Neural progenitor cell (in vitro differentiated cells): ENCODE data around the gene UGT1A8. TPM values are rescaled to one million over a fixed set of nuclear protein-coding genes. Genes with fewer than 3 reads are reported as not detected.
"Not testable (repeated sequence)": the region's sequence is repeated elsewhere in the genome, so short reads cannot be mapped to it uniquely, and the experiment has no call there.

Experiments used
- DNase-seq: peaks from one replicate; pipeline ENCODE4 v3.0.0-alpha.2; 2016; ENCODE audit warnings: low spot score
- H2AFZ ChIP-seq: fragments of 200-600 bp; sonication (generic); replicated peaks from 2 replicates; pipeline ENCODE4 v1.6.1; 2016; ENCODE audit warnings: antibody characterized with exemption
- H3F3A ChIP-seq: fragments of 200-600 bp; sonication (generic); 2 replicates; pipeline ENCODE4 v1.6.1; 2016; ENCODE audit warnings: antibody characterized with exemption, low read depth
- H3K27ac ChIP-seq: fragments of 200-600 bp; sonication (generic); 2 replicates; pipeline ENCODE4 v1.5.1; 2016; ENCODE audit warnings: mild to moderate bottlenecking
- H3K27me3 ChIP-seq: fragments of 200-600 bp; sonication (generic); 2 replicates; pipeline ENCODE4 v1.6.1; 2016; ENCODE audit warnings: mild to moderate bottlenecking, moderate library complexity
- H3K36me3 ChIP-seq: fragments of 200-600 bp; sonication (generic); 2 replicates; pipeline ENCODE4 v1.5.1; 2016
- H3K4me1 ChIP-seq: fragments of 200-600 bp; sonication (generic); 2 replicates; pipeline ENCODE4 v1.6.1; 2016; ENCODE audit warnings: mixed run types
- H3K4me2 ChIP-seq: fragments of 200-600 bp; sonication (generic); 2 replicates; pipeline ENCODE4 v1.6.1; 2016
- H3K4me3 ChIP-seq: fragments of 200-600 bp; sonication (generic); 2 replicates; pipeline ENCODE4 v1.5.1; 2016
- H3K79me2 ChIP-seq: fragments of 200-600 bp; sonication (generic); 2 replicates; pipeline ENCODE4 v1.6.1; 2016; ENCODE audit warnings: low read depth
- H3K9ac ChIP-seq: fragments of 200-600 bp; sonication (generic); 2 replicates; pipeline ENCODE4 v1.6.1; 2016
- H3K9me3 ChIP-seq: fragments of 200-600 bp; sonication (generic); 2 replicates; pipeline ENCODE4 v1.5.1; 2016; ENCODE audit warnings: low read depth
- H4K20me1 ChIP-seq: fragments of 200-600 bp; sonication (generic); 2 replicates; pipeline ENCODE4 v1.6.1; 2016; ENCODE audit warnings: low read depth
- H3K27ac Mint-ChIP-seq: 3 replicates; pipeline ENCODE4 v1.8.0; 2021; ENCODE audit warnings: mixed read lengths
- H3K27me3 Mint-ChIP-seq: 2 replicates; pipeline ENCODE4 v1.8.0; 2022; ENCODE audit warnings: low read depth, mild to moderate bottlenecking, inconsistent platforms, moderate library complexity, mixed read lengths; ENCODE audit not compliant: insufficient read depth
- H3K36me3 Mint-ChIP-seq: 3 replicates; pipeline ENCODE4 v1.8.0; 2021; ENCODE audit warnings: mixed read lengths
- H3K4me1 Mint-ChIP-seq: 3 replicates; pipeline ENCODE4 v1.8.0; 2021; ENCODE audit warnings: mixed read lengths
- H3K4me3 Mint-ChIP-seq: 3 replicates; pipeline ENCODE4 v1.8.0; 2021; ENCODE audit warnings: mild to moderate bottlenecking, moderate library complexity, mixed read lengths
- H3K9me3 Mint-ChIP-seq: 3 replicates; pipeline ENCODE4 v1.8.0; 2020; ENCODE audit warnings: mixed read lengths
- CTCF ChIP-seq: fragments of 200-600 bp; sonication (generic); IDR thresholded peaks from 2 replicates; pipeline ENCODE4 v1.5.1; 2017; ENCODE audit warnings: antibody characterized with exemption, mild to moderate bottlenecking
- EZH2 ChIP-seq: fragments of 200-600 bp; sonication (generic); IDR thresholded peaks from 2 replicates; pipeline ENCODE4 v1.6.1; 2017; ENCODE audit warnings: antibody characterized with exemption, mild to moderate bottlenecking, moderate library complexity
- EZH2phosphoT487 ChIP-seq: fragments of 200-600 bp; sonication (generic); IDR thresholded peaks from 2 replicates; pipeline ENCODE4 v1.6.1; 2017; ENCODE audit warnings: antibody characterized with exemption
- total RNA-seq: library from RNA; depleted of rRNA; stranded (reverse); fragments of >200 nt; gene quantifications from 2 replicates; pipeline ENCODE4 v1.2.3, GENCODE V29; 2015; ENCODE audit warnings: low replicate concordance

Gene UGT1A8
- total RNA-seq, 1 donor from 2014 or later: not detected

GRCh38 chr2:233700028-233700635 is 82.7 kb downstream of the UGT1A8 start:
- H3K27ac ChIP-seq: peak overlapping the region; percentile 45
- DNase-seq: peak; percentile 85
- Mint-ChIP-seq H3K4me1 (peaks cover 17% of the 10 kb centered on the region), H3K4me3 (no peak overlapping the region), H3K9me3 (peaks cover 8% of the 10 kb centered on the region), H3K36me3 (no peaks in the 10 kb centered on the region), H3K27me3 (peaks cover 3% of the 10 kb centered on the region), H3K27ac (peak overlapping the region; percentile 24)
- H3K79me2 ChIP-seq: no peaks in the 10 kb centered on the region
- no peaks in the 10 kb centered on the region for H3K9me3 ChIP-seq
- H3K27me3 ChIP-seq: no peaks in the 10 kb centered on the region
- H2AFZ ChIP-seq: no peak overlapping the region
- H3K4me3 ChIP-seq: no peak overlapping the region
- no peak overlapping the region for H3K9ac ChIP-seq
- H3K4me2 ChIP-seq: peak overlapping the region; percentile 58
- no peak for TF ChIP-seq EZH2phosphoT487
- no peak for TF ChIP-seq CTCF
- no peak for TF ChIP-seq EZH2
- H3K4me1 ChIP-seq: peaks cover 18% of the 10 kb centered on the region
- peaks cover 15% of the 10 kb centered on the region for H3F3A ChIP-seq
- no peaks in the 10 kb centered on the region for H3K36me3 ChIP-seq
- H4K20me1 ChIP-seq: no peaks in the 10 kb centered on the region

- H3K79me2 ChIP-seq, H3K9me3 ChIP-seq, H3K4me2 ChIP-seq, H3K4me3 ChIP-seq, H3K36me3 Mint-ChIP-seq, H3K27ac ChIP-seq, H3K36me3 ChIP-seq, H3K9ac ChIP-seq, H3K4me3 Mint-ChIP-seq, H3K27me3 Mint-ChIP-seq, H3K27me3 ChIP-seq, H3K9me3 Mint-ChIP-seq, H3K27ac Mint-ChIP-seq, H4K20me1 ChIP-seq, H2AFZ ChIP-seq, DNase-seq: not testable (repeated sequence)
- peaks cover 15% of the 10 kb centered on the region for H3F3A ChIP-seq
- H3K4me1 Mint-ChIP-seq: peaks cover 17% of the 10 kb centered on the region
- H3K4me1 ChIP-seq: peaks cover 18% of the 10 kb centered on the region
Measured at GRCh38 chr2:233700842-233701241, 83.4 kb downstream of the UGT1A8 start.

- H3K9me3 ChIP-seq: no peaks in the 10 kb centered on the region
- no peak overlapping the region for H2AFZ ChIP-seq
- H3K4me3 ChIP-seq: no peak overlapping the region
- H3F3A ChIP-seq: peaks cover 15% of the 10 kb centered on the region
- TF ChIP-seq CTCF (no peak), EZH2phosphoT487 (no peak), EZH2 (no peak)
- H3K36me3 Mint-ChIP-seq: no peaks in the 10 kb centered on the region
- H3K4me2 ChIP-seq: no peak overlapping the region
- H3K27me3 ChIP-seq: no peaks in the 10 kb centered on the region
- no peaks in the 10 kb centered on the region for H3K79me2 ChIP-seq
- H3K27ac Mint-ChIP-seq: no peak overlapping the region
- no peak overlapping the region for H3K9ac ChIP-seq
- H3K27me3 Mint-ChIP-seq: peaks cover 3% of the 10 kb centered on the region
- H4K20me1 ChIP-seq: no peaks in the 10 kb centered on the region
- no peak overlapping the region for H3K4me3 Mint-ChIP-seq
- H3K4me1 Mint-ChIP-seq: peaks cover 17% of the 10 kb centered on the region
- H3K9me3 Mint-ChIP-seq: peaks cover 8% of the 10 kb centered on the region
- H3K36me3 ChIP-seq: no peaks in the 10 kb centered on the region
- H3K4me1 ChIP-seq: peaks cover 18% of the 10 kb centered on the region
- DNase-seq: no peak
- H3K27ac ChIP-seq: no peak overlapping the region
Measured at GRCh38 chr2:233702238-233702637, 84.8 kb downstream of the UGT1A8 start.

- peaks cover 6% of the 10 kb centered on the region for H3K9me3 Mint-ChIP-seq
- Histone ChIP-seq H3K27me3 (no peaks in the 10 kb centered on the region), H3K36me3 (no peaks in the 10 kb centered on the region), H3F3A (no peaks in the 10 kb centered on the region), H3K4me1 (no peaks in the 10 kb centered on the region), H3K27ac (no peak overlapping the region), H2AFZ (no peak overlapping the region), H3K79me2 (no peaks in the 10 kb centered on the region), H3K9me3 (no peaks in the 10 kb centered on the region), H3K9ac (no peak overlapping the region), H3K4me3 (no peak overlapping the region), H3K4me2 (no peak overlapping the region), H4K20me1 (no peaks in the 10 kb centered on the region)
- peaks cover 3% of the 10 kb centered on the region for H3K27me3 Mint-ChIP-seq
- no peak for DNase-seq
- no peak overlapping the region for H3K4me3 Mint-ChIP-seq
- H3K36me3 Mint-ChIP-seq: no peaks in the 10 kb centered on the region
- H3K4me1 Mint-ChIP-seq: no peaks in the 10 kb centered on the region
- TF ChIP-seq CTCF: no peak
- TF ChIP-seq EZH2: no peak
- TF ChIP-seq EZH2phosphoT487: no peak
- H3K27ac Mint-ChIP-seq: no peak overlapping the region
Measured at GRCh38 chr2:233705911-233706506, 88.6 kb downstream of the UGT1A8 start.
